ENCODE measurements around the gene PRRT3.

- TF ChIP-seq CTCF (IDR thresholded peaks at IDR 0.05; ENCODE audit: extremely low read depth in 1 of 2, insufficient read depth in 1 of 2, low read depth in 1 of 2, low read length in 2 of 2) (no peak), POLR2AphosphoS5 (IDR thresholded peaks at IDR 0.05; ENCODE audit: insufficient read depth, low read depth, low read length) (no peak), POLR2A (IDR thresholded peaks at IDR 0.05; ENCODE audit: low read depth, low read length) (no peak), EZH2 (IDR thresholded peaks at IDR 0.05; ENCODE audit: borderline replicate concordance, low read depth, low read length, severe bottlenecking) (no peak), JUN (IDR thresholded peaks at IDR 0.05; ENCODE audit: borderline replicate concordance, insufficient read depth, insufficient read length, low read depth) (no peak), MYC (IDR thresholded peaks at IDR 0.05; ENCODE audit: low read depth, low read length) (no peak), FOS (IDR thresholded peaks at IDR 0.05; ENCODE audit: borderline replicate concordance, insufficient read depth, low read length) (no peak)
Observed at GRCh38 chr3:9935966-9936510, 16.2 kb downstream of the PRRT3 start.
